ENCODE results near the gene CPNE4.
A peak's percentile ranks its signal among the peaks of the same experiment; 100 is the strongest.

The CPNE4 gene

DNA sequence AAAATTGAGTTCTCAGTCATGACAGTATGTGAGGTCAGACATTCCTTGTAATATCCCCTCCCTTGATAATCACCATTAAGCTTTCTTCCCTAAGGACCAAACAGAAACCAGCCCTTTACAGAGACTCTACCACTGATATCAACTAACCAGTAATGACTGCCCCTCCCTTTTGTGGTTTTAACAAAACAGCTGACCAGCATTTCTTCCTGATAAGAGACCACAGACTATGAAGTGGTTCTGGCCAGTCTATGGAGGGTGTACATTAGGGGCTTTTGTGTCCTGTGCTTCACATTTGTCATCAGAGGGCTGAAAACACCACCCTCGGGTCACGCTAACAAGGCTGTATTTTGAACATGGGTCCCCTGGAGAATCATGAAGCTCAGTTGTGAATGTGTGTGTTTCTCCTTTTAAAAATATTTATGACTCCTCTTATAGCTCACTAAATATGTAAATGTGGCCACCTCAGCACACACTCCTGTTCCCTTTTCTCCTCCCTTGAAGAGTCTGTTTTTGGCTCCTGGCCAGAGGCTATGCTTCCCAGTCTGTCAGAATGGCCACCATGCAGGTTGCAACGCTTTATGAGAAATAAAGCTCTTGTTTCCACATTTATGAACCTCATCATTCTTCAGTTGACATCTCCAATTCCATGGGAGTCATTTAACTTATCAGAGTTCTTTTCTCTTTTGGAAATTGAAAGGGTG lies 239.3 kb downstream of the CPNE4 start:
- no peak for DNase-seq

DNA sequence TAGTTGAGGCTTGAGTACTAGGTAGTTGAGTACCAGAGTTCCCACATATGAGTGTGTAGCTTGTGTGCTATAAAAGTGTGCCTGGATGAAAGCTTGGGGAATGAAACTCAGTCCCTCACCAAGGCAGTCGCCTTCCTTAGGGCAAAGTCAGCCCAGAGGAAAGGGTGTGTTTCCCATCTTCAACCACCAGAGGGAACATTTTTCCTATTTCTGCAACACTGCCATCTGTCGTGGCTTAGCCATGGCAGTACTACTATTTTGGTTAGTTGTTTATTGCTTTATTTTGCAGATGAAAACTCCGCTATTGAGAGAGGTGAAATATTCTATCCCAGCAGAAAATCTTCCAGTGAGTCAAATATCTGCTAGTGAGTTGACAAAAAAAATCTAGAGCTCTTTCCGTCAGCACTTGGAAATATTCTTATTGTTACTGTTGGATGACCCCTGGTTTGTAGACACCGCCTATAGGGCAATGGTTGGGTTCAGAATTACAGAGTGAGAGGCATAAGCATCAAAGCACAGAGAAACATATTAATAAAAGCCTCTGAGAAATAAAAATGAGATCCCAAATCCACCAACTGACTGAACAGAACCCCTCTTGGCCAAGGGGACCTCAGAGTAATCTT lies 239.9 kb downstream of the CPNE4 start:
- DNase-seq, result peak; percentile 0

DNA sequence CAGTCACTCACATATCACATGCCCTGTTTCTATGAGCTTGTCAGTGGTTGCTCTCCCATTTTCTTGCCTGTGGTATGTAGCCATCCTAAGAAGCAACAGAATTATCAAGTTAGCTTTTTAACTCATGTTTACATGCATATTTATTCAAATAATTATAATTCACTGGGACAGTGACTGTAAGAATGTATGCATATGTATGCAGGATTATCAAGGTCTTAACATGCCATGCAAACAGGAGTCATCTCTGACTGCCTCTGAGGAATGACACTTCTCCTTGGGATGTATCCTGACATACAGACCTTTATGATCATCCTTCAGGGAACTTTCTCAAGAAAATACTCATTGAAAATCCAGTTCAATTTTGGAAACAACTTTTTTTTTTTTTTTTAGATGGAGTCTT lies 240.9 kb downstream of the CPNE4 start:
- no peak for DNase-seq

DNA sequence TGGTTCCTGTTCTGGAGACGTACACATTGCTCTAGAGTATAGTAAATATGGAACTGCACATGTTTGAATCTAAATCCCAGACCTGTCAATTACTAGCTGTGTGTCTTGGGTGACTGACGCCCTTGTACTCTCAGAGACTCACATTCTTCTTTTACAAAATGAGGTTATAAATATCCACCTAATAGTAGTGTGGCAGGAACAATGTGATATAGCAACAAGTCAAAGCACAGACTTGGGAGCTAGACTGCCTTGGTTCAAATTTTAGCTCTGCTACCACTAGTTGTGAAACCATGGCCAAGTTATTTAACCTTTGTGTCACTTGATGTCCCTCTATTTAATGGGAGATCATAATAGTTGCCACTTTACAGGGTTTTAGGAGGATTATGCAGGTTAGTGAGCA lies 245.6 kb downstream of the CPNE4 start:
- DNase-seq, result no peak

DNA sequence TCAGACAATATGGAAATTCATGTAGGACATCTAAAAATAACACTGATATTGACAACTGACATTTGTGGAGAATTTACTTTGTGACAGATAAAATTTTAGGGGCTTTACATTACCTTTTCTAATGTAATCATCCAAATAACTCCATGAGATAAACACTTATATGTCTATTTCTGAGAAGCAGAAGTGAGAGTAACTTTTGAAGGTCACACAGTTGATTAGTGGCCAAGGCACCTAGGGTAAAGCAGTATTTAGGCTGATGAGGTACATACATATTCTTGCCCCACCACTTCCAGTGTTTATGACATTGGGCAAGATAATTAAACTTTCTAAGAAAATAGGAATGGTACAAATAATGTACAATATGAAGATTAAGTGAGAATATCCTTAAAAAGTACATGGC lies 248.4 kb downstream of the CPNE4 start:
- DNase-seq, result no peak

DNA sequence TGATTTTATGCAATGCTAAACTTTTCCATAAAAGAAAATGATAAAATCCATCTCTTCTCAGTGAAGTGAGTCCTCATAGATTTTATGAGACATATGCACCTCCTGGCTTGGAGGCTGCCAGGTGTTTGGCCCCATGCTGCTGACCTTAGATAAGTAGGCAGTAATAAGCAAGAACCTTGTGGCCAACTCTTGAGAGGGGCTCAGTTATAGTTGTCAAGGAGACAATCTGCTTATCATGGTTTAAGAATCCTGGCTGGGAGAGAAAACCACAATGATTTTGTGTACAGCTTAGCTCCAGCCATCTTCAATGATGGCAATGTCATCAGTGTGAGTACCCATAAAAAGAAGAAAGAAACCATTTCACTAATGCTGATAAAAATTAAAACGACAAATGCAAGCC lies 252.1 kb downstream of the CPNE4 start:
- no peak for DNase-seq

DNA sequence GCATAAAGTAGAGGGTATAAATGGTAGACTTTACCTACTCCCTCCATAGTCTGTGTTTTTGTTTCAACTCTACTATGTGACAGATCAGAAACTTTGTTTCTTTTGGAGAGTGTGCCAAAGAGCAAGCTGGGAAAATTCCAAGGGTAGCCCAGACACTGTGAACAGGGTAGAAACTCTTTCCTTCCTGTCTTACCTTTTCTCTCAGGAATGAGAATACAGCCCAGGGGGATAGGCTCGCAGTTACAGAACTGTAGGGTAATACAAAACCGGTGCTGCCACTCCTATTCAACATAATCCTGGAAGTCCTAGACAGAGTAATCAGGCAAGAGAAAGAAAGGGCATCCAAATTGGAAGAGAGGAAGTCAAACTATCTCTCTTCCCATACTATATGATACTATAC lies 256.3 kb downstream of the CPNE4 start:
- DNase-seq, result no peak

DNA sequence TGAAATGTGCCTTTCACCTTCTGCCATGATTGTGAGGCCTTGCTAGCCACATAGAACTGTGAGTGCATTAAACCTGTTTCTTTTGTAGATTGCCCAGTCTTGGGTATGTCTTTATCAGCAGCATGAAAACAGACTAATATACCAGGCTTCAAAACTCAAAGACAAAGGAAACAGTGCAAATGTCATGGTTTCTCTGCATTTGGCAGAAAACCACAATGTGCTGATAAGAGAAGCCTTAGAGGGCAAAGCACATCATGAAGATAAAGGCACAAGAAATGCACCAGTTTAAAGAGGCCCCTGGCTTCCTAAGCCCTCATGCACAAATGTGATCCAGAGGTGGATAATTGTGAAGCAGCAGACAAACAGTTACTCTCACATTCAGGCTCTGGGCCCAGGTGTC lies 259.2 kb downstream of the CPNE4 start:
- no peak for DNase-seq

DNA sequence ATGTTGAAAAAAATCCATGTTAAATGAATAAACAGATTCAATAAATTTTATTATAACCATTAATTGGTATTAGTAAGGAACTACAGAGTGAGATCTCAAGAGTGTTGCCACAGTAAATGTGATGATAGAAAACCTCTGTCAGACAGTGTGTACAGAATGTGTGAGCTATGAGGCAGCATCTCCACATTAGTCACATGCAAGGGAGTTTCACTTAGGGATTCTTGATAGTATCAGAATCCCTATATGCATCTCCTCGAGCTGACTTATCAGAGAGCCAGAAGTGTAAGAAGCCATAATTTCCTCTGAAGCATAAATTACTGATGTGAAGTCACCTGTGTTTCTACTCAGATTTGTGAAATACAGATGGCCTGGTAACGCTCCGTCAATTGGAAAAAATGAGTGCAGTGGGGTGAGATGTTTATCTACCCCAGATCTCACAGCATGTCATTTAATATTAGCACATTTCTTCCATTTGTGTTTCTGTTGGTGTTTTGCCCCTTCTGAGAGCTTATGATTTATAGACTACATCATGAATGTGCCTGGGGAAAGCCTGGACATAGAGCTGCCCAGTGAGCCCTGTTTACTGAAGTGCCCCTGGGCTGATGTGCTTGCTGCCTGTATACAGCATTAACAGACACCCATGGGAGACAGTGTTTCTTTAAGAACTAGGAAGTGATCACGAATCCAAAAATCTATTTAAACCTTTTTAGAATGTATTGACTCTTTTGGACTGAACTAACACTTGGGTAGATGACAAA lies 262.4 kb downstream of the CPNE4 start:
- DNase-seq, result no peak

DNA sequence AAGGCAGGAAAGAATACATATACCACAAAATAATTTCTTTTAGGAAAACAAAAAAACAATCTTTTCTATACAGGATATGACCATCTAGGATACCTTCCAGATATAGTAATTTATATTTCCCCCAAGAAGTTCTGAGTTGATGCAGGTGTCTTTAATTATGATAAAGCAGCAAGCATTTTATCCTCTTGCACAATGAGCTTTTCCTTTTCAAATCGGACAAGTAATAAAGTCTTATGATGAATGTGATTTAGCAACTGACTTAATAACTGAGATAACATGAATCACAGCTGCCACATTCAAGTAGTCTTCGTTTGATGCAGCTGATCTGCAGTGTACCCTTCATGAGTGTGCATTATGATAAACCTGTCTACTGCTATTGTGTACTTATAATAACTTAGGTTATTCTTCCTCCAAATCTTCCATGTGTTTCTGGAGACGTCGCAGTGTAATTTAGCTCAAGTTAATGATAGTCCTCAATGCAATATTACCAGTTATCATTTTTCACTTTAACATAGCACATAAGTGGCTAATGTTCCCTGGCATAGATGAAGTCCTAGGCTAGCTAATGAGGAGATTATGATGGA lies 271.7 kb downstream of the CPNE4 start:
- no peak for DNase-seq

DNA sequence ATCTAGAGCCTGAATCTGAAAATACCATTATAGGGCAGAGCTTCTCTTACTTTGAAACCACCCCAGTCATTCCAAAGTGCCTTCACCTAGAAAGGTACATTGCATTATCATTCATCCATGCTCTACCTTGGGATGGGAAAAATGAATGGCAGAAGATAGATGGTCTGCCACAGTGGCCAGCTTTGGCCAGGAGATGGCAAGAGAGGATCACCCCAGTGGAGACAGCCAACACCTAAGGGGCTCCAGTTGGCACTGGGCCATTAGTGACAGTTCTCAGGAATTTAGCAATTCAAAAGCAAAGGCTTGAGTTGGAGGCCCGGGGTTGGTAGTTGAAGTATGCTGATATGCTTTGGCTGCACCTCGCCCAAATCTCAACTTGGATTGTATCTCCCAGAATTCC lies 278.4 kb downstream of the CPNE4 start:
- DNase-seq, result no peak

DNA sequence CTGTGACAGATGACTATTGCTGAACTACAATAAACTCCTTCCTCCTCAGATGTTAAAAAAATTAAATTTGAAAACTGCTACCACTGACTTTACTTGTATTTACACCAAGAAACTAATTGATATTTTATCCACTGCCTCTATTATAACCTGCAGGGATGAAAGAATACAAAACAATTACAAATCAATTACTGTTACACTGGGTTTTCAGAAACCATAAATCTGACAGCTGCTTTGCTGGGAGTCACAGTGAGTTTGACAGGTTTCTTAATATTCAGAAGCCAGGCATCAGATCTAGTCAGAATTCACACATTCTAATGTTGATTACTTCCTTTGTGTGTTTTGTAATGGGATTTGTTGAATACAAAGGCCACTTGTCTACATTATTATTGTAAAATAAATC lies 279.4 kb downstream of the CPNE4 start:
- DNase-seq, result no peak

DNA sequence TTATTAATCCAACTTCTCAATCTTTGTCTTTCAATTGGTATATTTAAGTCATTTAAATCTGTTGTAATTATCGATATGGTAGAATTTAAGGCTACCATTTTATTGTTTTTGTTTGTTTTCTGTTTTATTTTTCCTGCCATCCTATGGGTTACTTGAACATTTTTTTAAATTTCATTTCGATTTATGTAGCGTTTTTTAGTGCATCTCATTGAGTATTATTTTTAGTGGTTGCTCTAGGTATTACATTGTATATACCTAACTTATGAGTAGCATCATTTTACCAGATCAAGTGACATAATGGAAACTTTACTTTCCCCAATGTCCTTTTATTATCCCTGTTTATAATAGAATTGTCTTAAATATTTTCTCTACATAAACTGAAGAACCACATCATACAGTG lies 284.6 kb downstream of the CPNE4 start:
- no peak for DNase-seq

DNA sequence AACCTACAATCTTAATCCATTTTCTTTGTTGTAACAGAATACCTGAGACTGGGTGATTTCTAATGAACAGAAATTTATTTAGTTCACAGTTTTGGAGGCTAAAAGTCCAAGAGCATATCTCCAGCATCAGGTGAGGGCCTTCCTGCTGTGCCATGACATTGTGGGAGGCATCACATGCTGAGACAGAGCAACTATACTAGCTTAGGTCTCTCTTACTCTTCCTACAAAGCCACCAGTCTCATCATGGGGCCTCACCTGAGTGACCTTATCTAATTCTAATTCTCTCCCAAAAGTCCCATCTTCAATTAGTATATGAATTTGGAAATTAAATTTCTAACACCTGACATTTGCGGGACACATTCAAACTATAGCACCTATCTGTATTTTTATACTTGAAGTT lies 285.0 kb downstream of the CPNE4 start:
- DNase-seq, result no peak

DNA sequence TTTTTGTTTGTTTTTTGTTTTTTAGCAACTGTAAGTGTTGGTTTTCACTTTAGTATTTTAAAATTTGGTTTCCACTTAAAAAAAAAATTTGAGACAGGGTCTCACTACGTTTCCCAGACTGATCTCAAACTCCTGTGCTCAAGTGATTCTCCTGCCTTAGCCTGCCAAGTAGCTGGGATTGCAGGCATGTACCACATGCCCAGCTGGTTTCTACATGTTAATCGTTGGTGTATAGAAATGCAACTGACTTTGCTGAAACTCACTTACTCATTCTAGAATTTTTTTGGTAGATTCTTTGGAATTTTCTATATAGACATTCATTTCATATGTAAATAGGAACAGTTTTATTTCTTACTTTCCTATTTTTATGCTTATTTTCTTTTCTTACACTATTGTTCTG lies 287.3 kb downstream of the CPNE4 start:
- DNase-seq, result no peak

DNA sequence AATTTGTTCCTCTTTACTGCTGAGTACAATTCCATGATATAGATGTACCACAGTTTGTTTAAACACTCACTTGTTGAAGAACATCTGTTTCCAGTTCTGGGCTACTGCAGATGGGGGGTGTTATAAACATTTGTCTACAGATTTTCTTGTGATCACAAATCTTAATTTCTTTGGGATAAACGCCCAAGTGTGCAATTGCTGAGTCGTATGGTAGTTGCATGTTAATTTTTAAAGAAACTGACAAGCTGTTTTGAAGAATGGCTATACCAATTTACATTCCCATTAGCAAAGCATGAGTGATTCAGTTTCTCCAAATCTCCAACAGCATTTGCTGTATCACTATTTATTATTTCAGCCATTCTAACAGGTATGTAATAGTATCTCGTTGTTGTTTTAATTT lies 290.0 kb downstream of the CPNE4 start:
- no peak for DNase-seq

DNA sequence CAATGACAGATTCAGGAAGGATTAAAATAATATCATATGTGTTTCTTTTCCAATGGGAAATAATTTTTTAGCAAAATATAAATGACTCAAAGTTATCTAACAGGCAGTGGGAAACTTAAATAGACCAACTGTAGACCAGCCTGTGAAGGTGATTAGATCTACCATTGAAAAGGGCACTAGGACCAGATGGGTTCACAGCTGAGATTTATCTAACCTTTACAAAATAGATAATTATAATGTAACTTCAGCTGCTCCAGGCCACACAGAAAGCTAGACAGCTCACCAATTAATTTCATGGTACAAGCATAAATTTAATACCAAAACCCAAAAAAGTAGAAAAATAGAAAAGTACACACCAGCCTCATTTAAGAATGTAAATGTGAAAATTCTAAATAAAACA lies 291.7 kb downstream of the CPNE4 start:
- DNase-seq, result no peak

DNA sequence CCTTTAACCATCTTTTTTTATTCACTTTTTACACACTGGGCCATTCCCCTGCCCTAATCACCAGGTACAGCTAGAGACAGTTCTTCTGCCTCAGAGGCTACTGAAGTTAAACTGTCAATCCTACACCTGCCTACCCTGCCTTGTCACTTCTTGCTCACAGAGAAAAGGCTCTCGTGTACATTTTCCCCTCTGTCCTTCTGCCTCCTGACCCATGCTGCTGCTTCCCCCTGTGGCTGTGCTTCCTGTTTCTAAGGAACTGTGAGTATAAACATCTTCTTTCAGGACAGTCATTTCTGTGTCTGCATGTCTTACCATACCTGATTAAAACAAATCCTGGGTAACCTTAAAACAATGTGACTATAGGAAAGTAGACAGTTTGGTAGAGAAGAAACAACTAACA lies 295.6 kb downstream of the CPNE4 start:
- no peak for DNase-seq

DNA sequence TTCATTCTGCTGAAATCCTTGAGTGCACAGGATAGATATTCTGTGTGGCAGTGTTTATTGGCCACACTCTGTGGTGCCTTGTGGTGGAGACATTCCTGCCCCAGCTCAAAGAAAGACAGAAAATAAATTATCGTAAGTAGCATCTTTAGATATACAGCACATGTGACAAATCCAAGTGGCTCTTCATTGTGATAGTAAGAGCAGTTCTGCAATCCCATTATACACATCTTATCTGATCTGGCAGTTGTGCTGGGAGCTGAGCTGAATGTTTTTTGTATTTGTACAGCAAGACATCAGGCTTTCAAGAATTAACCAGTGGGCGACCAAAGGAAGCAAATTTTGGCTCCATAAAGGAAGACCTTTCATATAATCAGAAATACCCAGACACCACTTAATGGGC lies 296.7 kb downstream of the CPNE4 start:
- no peak for DNase-seq

DNA sequence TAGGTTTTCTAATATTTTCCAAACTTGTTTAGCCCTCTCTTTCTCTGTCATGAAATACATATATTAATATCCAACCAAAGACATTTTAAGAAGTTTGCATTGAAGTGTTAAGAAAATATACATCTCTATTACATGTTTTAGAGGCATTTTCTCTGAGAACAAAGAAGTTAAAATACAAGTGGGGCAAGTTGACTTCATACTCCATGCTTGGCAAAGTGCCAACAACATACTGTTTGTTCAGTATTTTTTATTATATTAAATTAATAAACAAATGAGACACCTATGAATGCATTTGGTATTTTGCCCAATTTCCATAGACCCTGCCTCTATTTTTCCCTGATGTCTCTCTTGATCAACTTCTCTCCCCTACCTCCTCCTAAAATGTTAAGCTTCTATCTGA lies 299.3 kb downstream of the CPNE4 start:
- DNase-seq, result no peak

DNA sequence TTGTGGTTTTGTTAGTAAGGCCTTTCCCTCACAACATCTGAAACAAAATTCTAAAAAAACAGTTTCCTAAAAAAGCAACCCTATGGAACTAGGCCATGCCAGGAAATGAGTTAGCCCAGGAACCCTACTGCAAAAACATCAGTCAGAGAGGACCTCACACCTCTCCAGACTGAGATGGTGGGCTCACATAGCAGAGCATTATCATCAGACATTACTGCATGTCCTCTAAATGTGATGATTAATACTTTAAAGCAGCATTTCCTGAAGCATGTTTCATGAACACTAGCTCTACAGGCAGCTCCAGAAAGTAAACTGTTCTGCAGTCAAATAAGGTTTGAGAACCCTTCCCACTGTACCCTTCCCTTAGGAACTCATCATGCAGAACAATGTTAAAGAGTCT lies 299.7 kb downstream of the CPNE4 start:
- DNase-seq, result no peak

DNA sequence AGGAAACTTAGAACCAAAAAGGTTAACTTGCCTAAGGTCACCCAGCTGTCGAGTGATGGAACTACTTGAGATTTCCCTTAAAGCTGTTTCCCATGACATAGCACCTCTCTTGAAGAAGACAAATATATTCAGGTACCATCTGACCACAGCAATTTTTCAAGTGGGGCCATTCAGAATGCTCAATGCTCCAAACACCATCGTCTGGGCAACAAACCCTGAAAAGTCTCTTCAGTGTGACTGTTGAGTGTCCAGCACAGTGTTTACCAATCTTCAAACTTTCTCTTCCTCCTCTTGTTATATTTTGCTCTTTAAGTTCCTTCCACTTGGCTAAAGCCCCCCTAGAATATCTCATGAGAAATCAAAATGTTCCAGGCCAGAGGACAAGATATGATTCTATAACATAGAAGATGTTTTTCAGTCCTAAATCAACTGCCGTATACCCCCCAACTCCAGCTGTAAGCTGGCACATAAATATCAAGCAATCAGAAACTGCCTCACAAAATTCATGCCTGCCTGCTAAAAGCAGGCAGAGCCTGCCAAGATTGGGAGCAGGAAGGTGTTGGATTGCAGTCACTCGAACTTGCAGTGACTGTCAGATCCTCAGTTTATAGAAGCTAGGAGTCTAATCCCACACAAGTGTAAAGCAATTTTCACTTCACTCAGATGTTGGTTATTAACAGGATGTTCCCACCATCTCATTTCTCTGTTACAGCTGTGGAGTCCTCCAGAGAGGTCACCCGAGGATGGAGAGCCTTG lies 301.6 kb downstream of the CPNE4 start:
- DNase-seq, result no peak

DNA sequence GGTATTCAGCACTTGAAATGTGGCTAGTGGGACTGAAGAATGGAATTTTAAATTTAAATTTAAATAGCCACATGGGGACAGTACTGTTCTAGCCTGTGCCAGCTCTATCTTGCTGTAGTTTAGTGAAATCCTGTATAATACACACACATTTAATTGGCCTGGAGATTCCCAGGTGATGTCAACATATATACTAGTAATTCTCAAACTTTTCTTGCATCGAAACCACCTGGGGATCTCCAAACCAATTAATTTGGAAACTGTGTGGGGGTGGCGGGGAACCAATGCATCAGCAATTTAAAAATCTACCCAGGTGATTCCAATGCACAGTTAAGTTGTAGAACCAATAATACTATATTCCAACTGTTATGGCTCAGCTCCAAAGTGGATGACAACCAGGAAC lies 303.1 kb downstream of the CPNE4 start:
- no peak for DNase-seq

All from stimulated activated CD4-positive, alpha-beta T cell treated with anti-CD3 and anti-CD28 coated beads, Interleukin-12 subunit alpha, Interleukin-12 subunit beta, amount 100 ng/mL, for 4 hours (primary cell).